OCI-LY7 (cell line): ENCODE data around the gene KAZN.

Source experiments
- EZH2phosphoT487 ChIP-seq: fragments of 200-600 bp; sonication (generic); IDR thresholded peaks from 2 replicates; pipeline ENCODE4 v1.6.1; 2018; ENCODE audit warnings: low read depth, borderline replicate concordance, mild to moderate bottlenecking, mixed run types, antibody characterized with exemption, low read length, moderate library complexity, mixed read lengths
- TF ChIP-seq, protein P1 (sequence below): fragments of 200-600 bp; sonication (generic); conservative IDR thresholded peaks from 2 replicates; pipeline ENCODE4 v1.5.1; 2014; ENCODE audit warnings: mild to moderate bottlenecking, antibody characterized with exemption, low read length, moderate library complexity, mixed read lengths

DNA sequence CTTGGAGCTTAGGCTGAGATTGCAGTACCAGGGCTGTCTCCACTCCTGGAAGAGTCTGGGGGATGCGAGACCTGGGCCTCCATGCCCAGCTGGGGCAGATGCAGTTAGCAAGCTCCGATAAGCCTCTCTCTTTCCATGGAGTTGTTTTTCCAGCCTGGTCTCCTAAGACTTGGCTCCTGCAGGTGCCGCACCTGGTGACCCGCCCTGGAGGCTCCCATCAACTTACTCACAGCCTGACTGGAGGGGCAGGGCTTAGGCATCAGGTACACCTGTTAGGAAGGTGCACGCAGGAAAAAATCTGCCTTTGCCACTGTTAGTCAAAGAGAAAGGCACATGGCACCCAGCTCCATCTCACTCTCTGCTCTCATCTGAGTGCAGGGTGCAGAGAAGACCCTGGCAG is 356.9 kb downstream of the KAZN start:
- TF ChIP-seq, protein P1, sequence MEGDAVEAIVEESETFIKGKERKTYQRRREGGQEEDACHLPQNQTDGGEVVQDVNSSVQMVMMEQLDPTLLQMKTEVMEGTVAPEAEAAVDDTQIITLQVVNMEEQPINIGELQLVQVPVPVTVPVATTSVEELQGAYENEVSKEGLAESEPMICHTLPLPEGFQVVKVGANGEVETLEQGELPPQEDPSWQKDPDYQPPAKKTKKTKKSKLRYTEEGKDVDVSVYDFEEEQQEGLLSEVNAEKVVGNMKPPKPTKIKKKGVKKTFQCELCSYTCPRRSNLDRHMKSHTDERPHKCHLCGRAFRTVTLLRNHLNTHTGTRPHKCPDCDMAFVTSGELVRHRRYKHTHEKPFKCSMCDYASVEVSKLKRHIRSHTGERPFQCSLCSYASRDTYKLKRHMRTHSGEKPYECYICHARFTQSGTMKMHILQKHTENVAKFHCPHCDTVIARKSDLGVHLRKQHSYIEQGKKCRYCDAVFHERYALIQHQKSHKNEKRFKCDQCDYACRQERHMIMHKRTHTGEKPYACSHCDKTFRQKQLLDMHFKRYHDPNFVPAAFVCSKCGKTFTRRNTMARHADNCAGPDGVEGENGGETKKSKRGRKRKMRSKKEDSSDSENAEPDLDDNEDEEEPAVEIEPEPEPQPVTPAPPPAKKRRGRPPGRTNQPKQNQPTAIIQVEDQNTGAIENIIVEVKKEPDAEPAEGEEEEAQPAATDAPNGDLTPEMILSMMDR, result no peak
- TF ChIP-seq EZH2phosphoT487, result no peak
